ENCODE measurements around the gene MYZAP. TPM values are rescaled to one million over a fixed set of nuclear protein-coding genes. Genes with fewer than 3 reads are reported as not detected.

Gene MYZAP
- total and polyA plus RNA-seq, 3 donors from 2014 or later, result 3.3 to 6.8 (median 5.6) TPM

GRCh38 chr15:57600197-57600596, 8.5 kb downstream of the MYZAP start:
- WGBS, 2 donors, result 84 to 85% methylated on average over 1 of the region's 1 CpG
- intact Hi-C loops (cut with DNase I; ENCODE audit: low total_unique reads), result no loop called here
- H3K9me3 ChIP-seq, result no peaks in the 10 kb centered on the region
- DNase-seq, result no peak
- peaks cover 24% of the 10 kb centered on the region for H3K4me1 ChIP-seq
- no peak overlapping the region for H3K4me3 ChIP-seq
- no peaks in the 10 kb centered on the region for H3K27me3 ChIP-seq
- TF ChIP-seq POLR2A (IDR thresholded peaks at IDR 0.05) (no peak), CTCF (IDR thresholded peaks at IDR 0.05) (no peak)
- no peaks in the 10 kb centered on the region for H3K36me3 ChIP-seq (ENCODE audit: low read depth, missing control alignments)
- no peak overlapping the region for H3K27ac ChIP-seq

GRCh38 chr15:57604507-57604906, 12.8 kb downstream of the MYZAP start:
- DNase-seq, result no peak
- no peak overlapping the region for H3K4me3 ChIP-seq
- H3K27me3 ChIP-seq, result no peaks in the 10 kb centered on the region
- H3K9me3 ChIP-seq, result no peaks in the 10 kb centered on the region
- no peaks in the 10 kb centered on the region for H3K4me1 ChIP-seq
- TF ChIP-seq POLR2A (IDR thresholded peaks at IDR 0.05), result no peak
- no peak for TF ChIP-seq CTCF (IDR thresholded peaks at IDR 0.05)
- no peak overlapping the region for H3K27ac ChIP-seq
- intact Hi-C loops (cut with DNase I; ENCODE audit: low total_unique reads), result no loop called here
- WGBS, 2 donors, result 67 to 75% methylated on average over 10 of the region's 10 CpGs
- H3K36me3 ChIP-seq (ENCODE audit: low read depth, missing control alignments), result no peaks in the 10 kb centered on the region

- no peak for DNase-seq
- H3K4me3 ChIP-seq, result no peak overlapping the region
- H3K36me3 ChIP-seq (ENCODE audit: low read depth, missing control alignments), result no peaks in the 10 kb centered on the region
- H3K4me1 ChIP-seq, result no peaks in the 10 kb centered on the region
- no peaks in the 10 kb centered on the region for H3K9me3 ChIP-seq
- no peak overlapping the region for H3K27ac ChIP-seq
- intact Hi-C loops (cut with DNase I; ENCODE audit: low total_unique reads), result no loop called here
- TF ChIP-seq CTCF (IDR thresholded peaks at IDR 0.05), result no peak
- TF ChIP-seq POLR2A (IDR thresholded peaks at IDR 0.05), result no peak
- WGBS, 2 donors, result 68 to 79% methylated on average over 1 of the region's 1 CpG
- H3K27me3 ChIP-seq, result no peaks in the 10 kb centered on the region
These were observed 13.8 kb downstream of the MYZAP start for GRCh38 chr15:57605491-57605890.

- no peak for DNase-seq
- H3K27me3 ChIP-seq, result no peaks in the 10 kb centered on the region
- TF ChIP-seq POLR2A (IDR thresholded peaks at IDR 0.05), result no peak
- TF ChIP-seq CTCF (IDR thresholded peaks at IDR 0.05), result no peak
- H3K9me3 ChIP-seq, result no peaks in the 10 kb centered on the region
- intact Hi-C loops (cut with DNase I; ENCODE audit: low total_unique reads), result no loop called here
- H3K4me1 ChIP-seq, result no peaks in the 10 kb centered on the region
- WGBS, 2 donors, result 88 to 97% methylated on average over 2 of the region's 2 CpGs
- no peak overlapping the region for H3K27ac ChIP-seq
- no peaks in the 10 kb centered on the region for H3K36me3 ChIP-seq (ENCODE audit: low read depth, missing control alignments)
- H3K4me3 ChIP-seq, result no peak overlapping the region
These were observed 14.3 kb downstream of the MYZAP start for GRCh38 chr15:57606048-57606447.

GRCh38 chr15:57606816-57607215, 15.1 kb downstream of the MYZAP start:
- 87 to 100% methylated on average over 1 of the region's 1 CpG for WGBS, 2 donors
- Histone ChIP-seq H3K4me1 (no peaks in the 10 kb centered on the region), H3K4me3 (no peak overlapping the region), H3K27ac (no peak overlapping the region), H3K27me3 (no peaks in the 10 kb centered on the region), H3K9me3 (no peaks in the 10 kb centered on the region), H3K36me3 (ENCODE audit: low read depth, missing control alignments) (no peaks in the 10 kb centered on the region)
- no peak for DNase-seq
- intact Hi-C loops (cut with DNase I; ENCODE audit: low total_unique reads), result no loop called here
- TF ChIP-seq CTCF (IDR thresholded peaks at IDR 0.05) (no peak), POLR2A (IDR thresholded peaks at IDR 0.05) (no peak)
